Fibroblast of lung (primary cell): ENCODE data around the gene MESP1. TPM values are rescaled to one million over a fixed set of nuclear protein-coding genes. Genes with fewer than 3 reads are reported as not detected.

Experiments
- DNase-seq, 2 donors: peaks; one replicate each; pipeline versions ENCODE4 v3.0.0 to v3.0.0-alpha.2; 2010; ENCODE audit warnings: low read depth in 2 of 2
- H2AFZ ChIP-seq: 2 replicates; pipeline ENCODE4 v1.5.1; 2012; ENCODE audit warnings: low read length, control low read depth, inconsistent platforms
- H3K27ac ChIP-seq: 2 replicates; pipeline ENCODE4 v1.5.1; 2011; ENCODE audit warnings: low read length, control low read depth; ENCODE audit not compliant: insufficient read depth
- H3K27me3 ChIP-seq: 2 replicates; pipeline ENCODE4 v1.5.1; 2011; ENCODE audit warnings: mild to moderate bottlenecking, low read length; ENCODE audit not compliant: control insufficient read depth, insufficient read depth
- H3K36me3 ChIP-seq: 2 replicates; pipeline ENCODE4 v1.5.1; 2011; ENCODE audit warnings: low read length; ENCODE audit not compliant: control insufficient read depth, insufficient read depth
- H3K4me1 ChIP-seq: 2 replicates; pipeline ENCODE4 v1.5.1; 2011; ENCODE audit warnings: low read length; ENCODE audit not compliant: control insufficient read depth, insufficient read depth; ENCODE audit errors: extremely low read depth
- H3K4me2 ChIP-seq: 2 replicates; pipeline ENCODE4 v1.5.1; 2011; ENCODE audit warnings: low read length, control low read depth; ENCODE audit not compliant: insufficient read depth; ENCODE audit errors: extremely low read depth
- H3K4me3 ChIP-seq, 4 experiments: fragments of 200-600 bp in 1 of 4; sonication (generic) in 1 of 4; replicated peaks in 1 of 4; 2 replicates each; pipeline ENCODE4 v1.5.1; 2011 to 2016; ENCODE audit warnings: low read length in 4 of 4, low read depth in 3 of 4, mild to moderate bottlenecking in 3 of 4, control low read depth in 2 of 4, inconsistent platforms in 1 of 4, mixed read lengths in 1 of 4; ENCODE audit not compliant: insufficient read depth in 1 of 4; ENCODE audit errors: control extremely low read depth in 1 of 4
- H3K79me2 ChIP-seq: 2 replicates; pipeline ENCODE4 v1.5.1; 2012; ENCODE audit warnings: mild to moderate bottlenecking, low read length, inconsistent platforms; ENCODE audit not compliant: control insufficient read depth, insufficient read depth
- H3K9ac ChIP-seq: 2 replicates; pipeline ENCODE4 v1.5.1; 2011; ENCODE audit warnings: mild to moderate bottlenecking, low read length, control low read depth; ENCODE audit not compliant: insufficient read depth
- H3K9me3 ChIP-seq: 2 replicates; pipeline ENCODE4 v1.5.1; 2012; ENCODE audit warnings: low read depth, low read length; ENCODE audit not compliant: control insufficient read depth, insufficient read depth
- H4K20me1 ChIP-seq: 2 replicates; pipeline ENCODE4 v1.5.1; 2011; ENCODE audit warnings: low read length; ENCODE audit not compliant: control insufficient read depth, insufficient read depth; ENCODE audit errors: extremely low read depth
- EZH2 ChIP-seq: IDR thresholded peaks from 2 replicates; pipeline ENCODE4 v1.5.1; 2012; ENCODE audit warnings: low read length, control low read depth, mild to moderate bottlenecking; ENCODE audit errors: missing control alignments
- polyA plus RNA-seq, 2 donors: library from polyadenylated mRNA; depleted of rRNA in 1 of 2; stranded (reverse) in 1 of 2; unstranded in 1 of 2; fragments of >200 nt; gene quantifications; 2 replicates each; pipeline ENCODE4 v1.2.1, GENCODE V29; 2011 to 2012; ENCODE audit warnings: missing spikeins in 1 of 2
- total RNA-seq: library from RNA; depleted of rRNA; stranded (reverse); fragments of >200 nt; gene quantifications from 2 replicates; pipeline ENCODE4 v1.2.1, GENCODE V29; 2014
- TF ChIP-seq, protein P1 (sequence below), 2 donors: IDR thresholded peaks in 1 of 2; conservative IDR thresholded peaks in 1 of 2; 1 replicate in 1 of 2; 2 replicates in 1 of 2; pipeline ENCODE4 v1.5.1; 2011 to 2012; ENCODE audit warnings: low read length in 2 of 2, control low read depth in 1 of 2, inconsistent platforms in 1 of 2, low read depth in 1 of 2, mild to moderate bottlenecking in 1 of 2

Gene MESP1
- total and polyA plus RNA-seq, 2 donors (not counting 1 experiment from before 2014, with no cell fraction given), result 1.3 TPM; not detected in 1

DNA sequence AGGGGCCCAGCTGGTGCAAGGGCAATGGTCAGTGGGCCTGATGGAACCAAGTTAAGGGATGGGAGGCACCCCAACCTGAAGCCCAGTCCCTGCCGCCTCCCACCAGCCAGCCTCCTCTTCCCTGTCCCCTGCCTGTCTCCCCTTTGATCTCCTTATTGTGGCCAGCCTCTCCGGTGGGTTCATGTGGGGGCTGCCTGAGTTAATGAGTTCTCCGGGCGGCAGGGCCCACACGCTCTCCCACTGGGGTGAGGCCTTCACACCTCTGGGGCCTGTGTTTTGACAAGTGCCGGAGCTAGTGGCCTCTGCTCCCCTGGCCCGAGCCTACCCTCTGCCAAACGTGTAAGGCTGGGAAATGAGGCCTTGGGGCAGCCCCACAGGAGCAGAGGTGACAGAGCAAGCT is 7.2 kb upstream of the MESP1 start:
- Histone ChIP-seq H3K4me1 (no peaks in the 10 kb centered on the region), H3K79me2 (no peaks in the 10 kb centered on the region), H4K20me1 (no peaks in the 10 kb centered on the region), H3K4me2 (no peak overlapping the region), H3K9me3 (no peaks in the 10 kb centered on the region), H3K9ac (no peak overlapping the region), H3K4me3 (no peak overlapping the region), H3K27me3 (no peaks in the 10 kb centered on the region), H2AFZ (no peak overlapping the region), H3K27ac (no peak overlapping the region), H3K36me3 (no peaks in the 10 kb centered on the region)
- TF ChIP-seq, protein P1, sequence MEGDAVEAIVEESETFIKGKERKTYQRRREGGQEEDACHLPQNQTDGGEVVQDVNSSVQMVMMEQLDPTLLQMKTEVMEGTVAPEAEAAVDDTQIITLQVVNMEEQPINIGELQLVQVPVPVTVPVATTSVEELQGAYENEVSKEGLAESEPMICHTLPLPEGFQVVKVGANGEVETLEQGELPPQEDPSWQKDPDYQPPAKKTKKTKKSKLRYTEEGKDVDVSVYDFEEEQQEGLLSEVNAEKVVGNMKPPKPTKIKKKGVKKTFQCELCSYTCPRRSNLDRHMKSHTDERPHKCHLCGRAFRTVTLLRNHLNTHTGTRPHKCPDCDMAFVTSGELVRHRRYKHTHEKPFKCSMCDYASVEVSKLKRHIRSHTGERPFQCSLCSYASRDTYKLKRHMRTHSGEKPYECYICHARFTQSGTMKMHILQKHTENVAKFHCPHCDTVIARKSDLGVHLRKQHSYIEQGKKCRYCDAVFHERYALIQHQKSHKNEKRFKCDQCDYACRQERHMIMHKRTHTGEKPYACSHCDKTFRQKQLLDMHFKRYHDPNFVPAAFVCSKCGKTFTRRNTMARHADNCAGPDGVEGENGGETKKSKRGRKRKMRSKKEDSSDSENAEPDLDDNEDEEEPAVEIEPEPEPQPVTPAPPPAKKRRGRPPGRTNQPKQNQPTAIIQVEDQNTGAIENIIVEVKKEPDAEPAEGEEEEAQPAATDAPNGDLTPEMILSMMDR (conservative IDR thresholded peaks at IDR 0.05 in 1 of 2, IDR thresholded peaks at IDR 0.05 in 1 of 2; ENCODE audit: low read depth in 1 of 2, low read length in 2 of 2), result no peak
- no peak for TF ChIP-seq EZH2
- DNase-seq, result no peak

DNA sequence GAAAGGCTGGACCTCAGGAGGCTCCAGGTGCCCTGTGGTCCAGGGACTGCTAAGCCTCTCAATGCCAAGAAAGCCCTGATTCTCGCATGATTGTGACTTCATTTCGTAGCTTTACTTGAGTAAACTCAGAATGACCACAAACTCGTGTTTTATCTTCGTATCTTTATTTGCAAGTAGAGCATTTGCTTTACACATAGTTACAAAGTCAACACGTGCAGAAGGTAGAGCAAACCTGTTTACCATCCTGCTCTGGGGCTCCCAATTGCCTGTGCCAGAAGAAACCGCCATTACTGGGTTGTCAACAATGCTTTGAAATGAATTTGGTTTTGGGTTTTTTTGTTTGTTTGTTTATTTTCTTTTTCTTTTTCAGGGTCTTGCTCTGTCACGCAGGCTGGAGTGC is 5.8 kb upstream of the MESP1 start:
- no peak overlapping the region for H3K27ac ChIP-seq
- no peaks in the 10 kb centered on the region for H3K27me3 ChIP-seq
- H3K9me3 ChIP-seq, result no peaks in the 10 kb centered on the region
- TF ChIP-seq, protein P1 (conservative IDR thresholded peaks at IDR 0.05 in 1 of 2, IDR thresholded peaks at IDR 0.05 in 1 of 2; ENCODE audit: low read depth in 1 of 2, low read length in 2 of 2), result no peak
- no peak for TF ChIP-seq EZH2
- no peaks in the 10 kb centered on the region for H3K79me2 ChIP-seq
- H4K20me1 ChIP-seq, result no peaks in the 10 kb centered on the region
- H3K9ac ChIP-seq, result no peak overlapping the region
- DNase-seq, result no peak
- H3K4me3 ChIP-seq, result no peak overlapping the region
- no peak overlapping the region for H3K4me2 ChIP-seq
- no peak overlapping the region for H2AFZ ChIP-seq
- no peaks in the 10 kb centered on the region for H3K36me3 ChIP-seq
- no peaks in the 10 kb centered on the region for H3K4me1 ChIP-seq

DNA sequence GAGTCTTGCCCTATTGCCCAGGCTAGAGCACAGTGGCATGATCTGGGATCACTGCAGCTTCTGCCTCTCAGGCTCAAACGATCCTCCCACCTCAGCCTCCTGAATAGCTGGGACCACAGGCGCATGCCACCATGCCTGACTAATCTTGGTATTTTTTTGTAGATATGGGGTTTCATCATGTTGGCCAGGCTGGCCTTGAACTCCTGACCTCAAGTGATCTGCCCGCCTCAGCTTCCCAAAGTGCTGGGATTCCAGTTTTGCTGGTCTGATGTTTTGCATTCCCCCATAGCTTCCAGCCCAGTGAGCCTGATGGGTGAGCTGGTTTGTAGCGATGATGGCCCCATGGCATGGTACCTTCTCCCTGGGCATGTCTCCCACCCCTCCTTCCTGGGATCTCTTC is 4.7 kb upstream of the MESP1 start:
- no peak for DNase-seq
- Histone ChIP-seq H3K27ac (no peak overlapping the region), H2AFZ (no peak overlapping the region), H3K9me3 (no peaks in the 10 kb centered on the region), H3K9ac (no peak overlapping the region), H4K20me1 (no peaks in the 10 kb centered on the region), H3K4me2 (no peak overlapping the region), H3K27me3 (no peaks in the 10 kb centered on the region), H3K36me3 (no peaks in the 10 kb centered on the region), H3K79me2 (no peaks in the 10 kb centered on the region), H3K4me3 (no peak overlapping the region), H3K4me1 (no peaks in the 10 kb centered on the region)
- TF ChIP-seq, protein P1 (conservative IDR thresholded peaks at IDR 0.05 in 1 of 2, IDR thresholded peaks at IDR 0.05 in 1 of 2; ENCODE audit: low read depth in 1 of 2, low read length in 2 of 2), result no peak
- no peak for TF ChIP-seq EZH2
